HepG2 (cell line): Measurements from ENCODE around the gene NBEAL1. TPM values are rescaled to one million over a fixed set of nuclear protein-coding genes. Genes with fewer than 3 reads are reported as not detected.
"Not testable (repeated sequence)": the region's sequence is repeated elsewhere in the genome, so short reads cannot be mapped to it uniquely, and the experiment has no call there.

Experiments used
- ATAC-seq: fragments of 200-7000 bp; cut with Tn5 transposase; 3 replicates; pipeline ENCODE4 v1.9.1; 2020; ENCODE audit warnings: mild to moderate bottlenecking, moderate library complexity
- BruUV-seq: library from RNA; stranded (reverse); fragments of 400-500 nt; replicated peaks from 2 replicates; lab custom pipeline; 2021; lab: Mats Ljungman, UMichigan
- CTCF ChIA-PET: fragments of 300-600 bp; formaldehyde crosslinking; extraction: SDS; loops from one replicate; lab custom pipeline; 2021; ENCODE audit warnings: low total read pairs, inconsistent platforms, low intra/inter-chr PET ratio; lab: Yijun Ruan, JAX
- POLR2A ChIA-PET: fragments of 350-600 bp; sonication (Branson Sonifier 250); formaldehyde crosslinking; loops from one replicate; lab custom pipeline; 2020; ENCODE audit warnings: antibody characterized with exemption, inconsistent platforms; lab: Yijun Ruan, JAX
- DNase-seq: peaks from one replicate; pipeline ENCODE4 v3.0.0-alpha.2; 2015; ENCODE audit warnings: low spot score
- FAIRE-seq: peaks from 3 replicates; lab custom pipeline; 2011; peaks lifted over from hg19 to GRCh38; lab: Jason Lieb, UNC
- H2AFZ ChIP-seq: one replicate; pipeline ENCODE4 v1.6.1; 2011; ENCODE audit warnings: low read length, inconsistent platforms
- H3K27ac ChIP-seq: fragments of 300-600 bp; 3 replicates; pipeline ENCODE4 v1.8.0; 2011; ENCODE audit warnings: mixed run types, mild to moderate bottlenecking, mixed read lengths, low read length, inconsistent platforms; ENCODE audit not compliant: insufficient read depth; ENCODE audit errors: extremely low read length
- H3K27me3 ChIP-seq, 2 experiments: fragments of 200-600 bp in 1 of 2; 2 replicates in 1 of 2; 3 replicates in 1 of 2; pipeline versions ENCODE4 v1.6.0 to v1.8.0; 2011; ENCODE audit warnings: low read length in 2 of 2, mild to moderate bottlenecking in 2 of 2, moderate library complexity in 2 of 2, inconsistent platforms in 1 of 2; ENCODE audit not compliant: insufficient read depth in 2 of 2, control insufficient read depth in 1 of 2
- H3K36me3 ChIP-seq, 2 experiments: fragments of 200-600 bp in 1 of 2; replicated peaks in 1 of 2; 2 replicates in 1 of 2; 3 replicates in 1 of 2; pipeline versions ENCODE4 v1.5.1 to v1.8.0; 2011; ENCODE audit warnings: low read length in 2 of 2, inconsistent platforms in 1 of 2; ENCODE audit not compliant: insufficient read depth in 2 of 2, control insufficient read depth in 1 of 2
- H3K4me1 ChIP-seq: 2 replicates; pipeline ENCODE4 v1.5.1; 2012; ENCODE audit warnings: low read length, inconsistent platforms; ENCODE audit not compliant: insufficient read depth
- H3K4me2 ChIP-seq: 2 replicates; pipeline ENCODE4 v1.6.0; 2011; ENCODE audit warnings: low read depth, low read length, inconsistent platforms
- H3K4me3 ChIP-seq, 3 experiments: fragments of 200-600 bp in 1 of 3; sonication (generic), shearing (Covaris generic) in 1 of 3; replicated peaks in 1 of 3; 2 replicates each; pipeline ENCODE4 v1.5.1; 2011 to 2016; ENCODE audit warnings: low read length in 3 of 3, inconsistent platforms in 2 of 3, low read depth in 2 of 3, mild to moderate bottlenecking in 2 of 3, control low read depth in 1 of 3, mixed read lengths in 1 of 3; ENCODE audit not compliant: insufficient read depth in 1 of 3
- H3K79me2 ChIP-seq: one replicate; pipeline ENCODE4 v1.6.1; 2011; ENCODE audit warnings: low read length, inconsistent platforms; ENCODE audit not compliant: insufficient read depth
- H3K9ac ChIP-seq: 2 replicates; pipeline ENCODE4 v1.6.0; 2011; ENCODE audit warnings: mild to moderate bottlenecking, low read depth, low read length, inconsistent platforms; ENCODE audit not compliant: insufficient read depth
- H3K9me3 ChIP-seq: 2 replicates; pipeline ENCODE4 v1.5.1; 2012; ENCODE audit warnings: mild to moderate bottlenecking, low read length
- H4K20me1 ChIP-seq: 2 replicates; pipeline ENCODE4 v1.6.0; 2011; ENCODE audit warnings: inconsistent platforms, mild to moderate bottlenecking, low read length, moderate library complexity; ENCODE audit not compliant: insufficient read depth
- STAG1 ChIP-seq: sonication (generic); formaldehyde crosslinking; IDR thresholded peaks from 2 replicates; pipeline ENCODE4 v1.4.0; 2020; ENCODE audit warnings: missing genetic modification reagents
- ZNF446 ChIP-seq: sonication (generic); formaldehyde crosslinking; IDR thresholded peaks from 2 replicates; pipeline ENCODE4 v1.5.0; 2020; ENCODE audit warnings: mild to moderate bottlenecking, missing genetic modification reagents
- ZNF766 ChIP-seq: sonication (generic); formaldehyde crosslinking; IDR thresholded peaks from 2 replicates; pipeline ENCODE4 v1.5.0; 2020; ENCODE audit warnings: missing genetic modification reagents, borderline replicate concordance
- WGBS: methylation state at CpG from one replicate; pipeline ENCODE4 v1.1.6; 2017; ENCODE audit warnings: low lambda C conversion rate; 5-methylcytosine and 5-hydroxymethylcytosine counted together
- in situ Hi-C: cut with HindIII; loops from 2 replicates; pipeline ENCODE4 v1.10.0; 2017; ENCODE audit warnings: low pct_unique_long_range_greater_than_20kb; ENCODE audit not compliant: extremely low pct_ligation_motif_present
- intact Hi-C: fragments of 100-400 bp; cut with micrococcal nuclease; formaldehyde crosslinking; loops from one replicate; pipeline ENCODE4 v1.10.0; 2022; ENCODE audit not compliant: unreplicated experiment
- polyA plus RNA-seq, 8 experiments: library from polyadenylated mRNA; depleted of rRNA in 3 of 8; stranded (reverse) in 7 of 8; unstranded in 1 of 8; fragments of >200 nt; fragmentation: Illumina TruSeq in 4 of 8; extraction: Trizol in 4 of 8; gene quantifications; 2 replicates each; pipeline versions ENCODE4 v1.2.1 to v1.2.3, GENCODE V29; 2011 to 2016; ENCODE audit warnings: low read depth in 4 of 8, missing spikeins in 1 of 8, mixed read lengths in 1 of 8; ENCODE audit not compliant: insufficient read depth in 1 of 8
- total RNA-seq, 5 experiments: library from RNA; depleted of rRNA; stranded (reverse); fragments of >200 nt; fragmentation: Illumina TruSeq; extraction: Trizol; gene quantifications; 2 replicates each; pipeline ENCODE4 v1.2.3, GENCODE V29; 2016; ENCODE audit warnings: low read depth in 1 of 5
- TF ChIP-seq, protein P1 (sequence below): sonication (generic); formaldehyde crosslinking; IDR thresholded peaks from 2 replicates; pipeline ENCODE4 v1.5.0; 2020; ENCODE audit warnings: mild to moderate bottlenecking, missing genetic modification reagents, moderate library complexity

NBEAL1 gene
- total and polyA plus RNA-seq, 2 of the 13 experiments (the other 11 are each of a cell fraction or from before 2014, with no cell fraction given) = 6.4 to 15.7 TPM

DNA sequence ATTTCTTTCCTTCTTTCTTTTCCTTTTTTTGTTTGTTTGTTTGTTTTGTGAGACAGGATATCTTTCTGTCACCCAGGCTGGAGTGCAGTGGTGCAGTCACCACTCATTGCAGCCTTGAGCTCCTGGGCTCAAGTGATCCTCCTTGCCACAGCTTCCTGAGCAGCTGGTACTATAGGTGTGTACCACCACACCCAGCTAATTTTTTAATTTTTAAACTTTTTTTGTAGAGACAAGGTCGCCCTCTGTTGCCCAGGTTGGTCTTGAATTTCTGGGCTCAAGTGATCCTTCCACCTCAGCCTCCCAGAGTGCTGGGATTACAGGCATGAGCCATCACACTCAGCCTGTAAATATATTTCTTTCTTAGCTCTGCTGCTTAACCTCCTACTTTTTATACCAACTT, 140.7 kb downstream of the NBEAL1 start:
- Histone ChIP-seq H3K4me2 (no peak overlapping the region), H3K9me3 (no peaks in the 10 kb centered on the region), H3K79me2 (no peaks in the 10 kb centered on the region), H3K4me3 (no peak overlapping the region), H4K20me1 (no peaks in the 10 kb centered on the region), H3K4me1 (no peaks in the 10 kb centered on the region), H3K9ac (no peak overlapping the region), H3K27me3 (no peaks in the 10 kb centered on the region), H3K27ac (no peak overlapping the region), H2AFZ (no peak overlapping the region), H3K36me3 (peaks cover 1 to 7% of the 10 kb centered on the region in 2 experiments; a peak in 2 of 5 replicates)
- BruUV-seq = no TSS peak
- DNase-seq (no peak), ATAC-seq (no peak), FAIRE-seq (no peak)
- CTCF ChIA-PET = no interaction called here
- in situ Hi-C loops = no loop called here
- intact Hi-C loops = no loop called here
- POLR2A ChIA-PET = no interaction called here
- WGBS = 89% methylated on average over 1 of the region's 1 CpG
- peak; percentile 50 for TF ChIP-seq STAG1 (CRISPR knock-in tag)
- TF ChIP-seq ZNF766 = no peak
- no peak for TF ChIP-seq ZNF446 (CRISPR knock-in tag)
- TF ChIP-seq, protein P1, sequence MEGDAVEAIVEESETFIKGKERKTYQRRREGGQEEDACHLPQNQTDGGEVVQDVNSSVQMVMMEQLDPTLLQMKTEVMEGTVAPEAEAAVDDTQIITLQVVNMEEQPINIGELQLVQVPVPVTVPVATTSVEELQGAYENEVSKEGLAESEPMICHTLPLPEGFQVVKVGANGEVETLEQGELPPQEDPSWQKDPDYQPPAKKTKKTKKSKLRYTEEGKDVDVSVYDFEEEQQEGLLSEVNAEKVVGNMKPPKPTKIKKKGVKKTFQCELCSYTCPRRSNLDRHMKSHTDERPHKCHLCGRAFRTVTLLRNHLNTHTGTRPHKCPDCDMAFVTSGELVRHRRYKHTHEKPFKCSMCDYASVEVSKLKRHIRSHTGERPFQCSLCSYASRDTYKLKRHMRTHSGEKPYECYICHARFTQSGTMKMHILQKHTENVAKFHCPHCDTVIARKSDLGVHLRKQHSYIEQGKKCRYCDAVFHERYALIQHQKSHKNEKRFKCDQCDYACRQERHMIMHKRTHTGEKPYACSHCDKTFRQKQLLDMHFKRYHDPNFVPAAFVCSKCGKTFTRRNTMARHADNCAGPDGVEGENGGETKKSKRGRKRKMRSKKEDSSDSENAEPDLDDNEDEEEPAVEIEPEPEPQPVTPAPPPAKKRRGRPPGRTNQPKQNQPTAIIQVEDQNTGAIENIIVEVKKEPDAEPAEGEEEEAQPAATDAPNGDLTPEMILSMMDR (CRISPR knock-in tag) = peak; percentile 35

DNA sequence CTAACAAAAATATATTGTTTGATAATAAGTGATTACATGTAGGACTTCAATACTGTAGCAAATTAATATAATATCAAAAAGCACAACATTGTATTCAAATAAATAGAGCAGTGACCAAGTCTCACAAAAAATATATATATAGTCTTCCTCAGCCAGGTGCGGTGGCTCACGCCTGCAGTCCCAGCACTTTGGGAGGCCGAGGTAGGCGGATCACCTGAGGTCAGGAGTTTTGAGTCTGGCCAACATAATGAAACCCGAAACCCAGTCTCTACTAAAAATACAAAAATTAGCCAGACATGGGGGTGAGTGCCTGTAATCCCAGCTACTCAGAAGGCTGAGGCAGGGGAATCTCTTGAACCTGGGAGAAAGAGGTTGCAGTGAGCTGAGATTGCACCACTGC, 148.0 kb downstream of the NBEAL1 start:
- H3K9me3 ChIP-seq, CTCF ChIA-PET, intact Hi-C loops, H3K79me2 ChIP-seq, H2AFZ ChIP-seq, in situ Hi-C loops, H3K4me2 ChIP-seq, H3K4me3 ChIP-seq, FAIRE-seq, BruUV-seq, DNase-seq, H3K4me1 ChIP-seq, H3K9ac ChIP-seq, H3K36me3 ChIP-seq, H4K20me1 ChIP-seq, H3K27ac ChIP-seq, ATAC-seq, POLR2A ChIA-PET, H3K27me3 ChIP-seq: not testable (repeated sequence)
- 99% methylated on average over 5 of the region's 5 CpGs for WGBS
